AG04449 (cell line): Measurements from ENCODE around the gene GTF3C2.

Experiments
- CTCF ChIA-PET: fragments of 350-600 bp; formaldehyde crosslinking; extraction: SDS; loops from one replicate; lab custom pipeline; 2021; ENCODE audit warnings: antibody characterized with exemption; lab: Yijun Ruan, JAX
- POLR2A ChIA-PET: fragments of 400-600, 350-600 bp; formaldehyde crosslinking; extraction: SDS; loops from one replicate; lab custom pipeline; 2020; ENCODE audit warnings: antibody characterized with exemption, inconsistent platforms; lab: Yijun Ruan, JAX
- DNase-seq: peaks from one replicate; pipeline ENCODE4 v3.0.0-alpha.2; 2010; ENCODE audit warnings: low read depth, low spot score
- H3K4me3 ChIP-seq: 2 replicates; pipeline ENCODE4 v1.5.1; 2011; ENCODE audit warnings: low read depth, mild to moderate bottlenecking, control low read depth, low read length
- CTCF ChIP-seq: IDR thresholded peaks from one replicate; pipeline ENCODE4 v1.5.1; 2011; ENCODE audit warnings: mild to moderate bottlenecking, moderate library complexity, low read length, control low read depth, inconsistent platforms; ENCODE audit not compliant: insufficient read depth; ENCODE audit errors: missing control alignments

The GTF3C2 gene

GRCh38 chr2:27373567-27373966 is 17.0 kb upstream of the GTF3C2 start:
- no peak for TF ChIP-seq CTCF
- POLR2A ChIA-PET, result interaction anchor here (0.7 kb wide), 1 partner anchor 121 kb away, joined by 3 read pairs; no protein-coding TSS in a partner anchor
- no peak overlapping the region for H3K4me3 ChIP-seq
- CTCF ChIA-PET, result no interaction called here
- DNase-seq, result no peak

- CTCF ChIA-PET, result no interaction called here
- POLR2A ChIA-PET, result interaction anchor here (0.7 kb wide), 1 partner anchor 120 kb away, joined by 3 read pairs; no protein-coding TSS in a partner anchor
- H3K4me3 ChIP-seq, result no peak overlapping the region
- TF ChIP-seq CTCF, result no peak
- DNase-seq, result no peak
These were observed 16.4 kb upstream of the GTF3C2 start for GRCh38 chr2:27372937-27373336.

- DNase-seq, result no peak
- no peak for TF ChIP-seq CTCF
- ChIA-PET CTCF (interaction anchor here (0.6 to 2.8 kb wide), 10 partner anchors 8 to 313 kb away, joined by 3 to 16 read pairs (median 4); partner anchors contain the start of gene ZNF513), POLR2A (interaction anchor here (1.4 to 3.2 kb wide), 3 partner anchors 8 to 58 kb away, joined by 5 to 32 read pairs (median 7); partner anchors contain the start of genes GTF3C2 and ZNF513)
- H3K4me3 ChIP-seq, result peak overlapping the region; percentile 94
These were observed 14.5 kb upstream of the GTF3C2 start for GRCh38 chr2:27370816-27371620.

GRCh38 chr2:27370026-27370815 is 13.7 kb upstream of the GTF3C2 start, which contains the start of the genes EIF2B4 and SNX17:
TSS of gene EIF2B4 (minus strand) at chr2:27370338. CDS start at chr2:27370314, 24 bp downstream.
TSS of gene SNX17 (plus strand) at chr2:27370616. CDS start at chr2:27370744, 128 bp downstream.
- CTCF ChIA-PET, result interaction anchor here (0.8 to 2.8 kb wide), 20 partner anchors 9 to 313 kb away, joined by 3 to 16 read pairs (median 5); partner anchors contain the start of genes GTF3C2, MPV17, NRBP1 and ZNF513
- peak within 1 kb of the TSS; percentile 97 for H3K4me3 ChIP-seq
- POLR2A ChIA-PET, result interaction anchor here (1.2 to 3.2 kb wide), 6 partner anchors 9 to 293 kb away, joined by 3 to 32 read pairs (median 6); partner anchors contain the start of genes GTF3C2, SLC4A1AP, SUPT7L and ZNF513
- peak; percentile 96 for DNase-seq
- peak; percentile 91 for TF ChIP-seq CTCF

GRCh38 chr2:27369471-27370025 is 13.0 kb upstream of the GTF3C2 start:
- CTCF ChIA-PET, result interaction anchor here (0.8 to 2.8 kb wide), 19 partner anchors 9 to 314 kb away, joined by 3 to 16 read pairs (median 5); partner anchors contain the start of genes GTF3C2, MPV17, NRBP1 and PPM1G
- peak overlapping the region; percentile 97 for H3K4me3 ChIP-seq
- POLR2A ChIA-PET, result interaction anchor here (0.8 to 3.2 kb wide), 5 partner anchors 10 to 294 kb away, joined by 3 to 32 read pairs (median 3); partner anchors contain the start of genes GTF3C2, PPM1G, SLC4A1AP and SUPT7L
- no peak for DNase-seq
- no peak for TF ChIP-seq CTCF
